Activated gamma-delta T cell treated with anti-CD3 and anti-CD28 coated beads, Interleukin-2, amount 50 U/mL, for 16 hours (primary cell): ENCODE measurements around the gene RPTOR.
A peak's percentile ranks its signal among the peaks of the same experiment; 100 is the strongest.

Experiments
- DNase-seq: peaks from one replicate; pipeline ENCODE4 v3.0.0-alpha.2; 2020; ENCODE audit warnings: low read depth

The RPTOR gene

GRCh38 chr17:80894439-80894721 is 349.7 kb downstream of the RPTOR start:
- DNase-seq, result no peak

- no peak for DNase-seq
These were observed 350.1 kb downstream of the RPTOR start for GRCh38 chr17:80894726-80895125.

DNA sequence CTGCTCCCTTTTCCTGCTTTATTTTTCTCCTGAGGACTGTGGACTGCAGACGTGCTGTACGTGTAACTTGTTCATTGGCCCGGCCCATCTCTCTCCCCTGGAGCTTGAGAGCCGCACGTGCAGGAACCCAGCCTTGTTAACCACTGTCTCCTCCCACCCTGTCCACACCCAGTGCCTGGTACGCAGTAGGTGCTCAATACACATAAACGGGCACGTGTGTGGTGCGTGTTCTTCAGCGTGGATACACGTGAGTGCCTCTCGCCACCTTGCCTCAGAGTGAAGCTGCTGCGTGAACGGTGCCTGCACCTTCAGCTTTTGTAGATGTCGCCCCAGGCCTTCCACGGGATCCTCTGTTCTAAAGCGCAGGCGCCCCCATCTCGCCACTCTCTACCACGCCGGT is 350.7 kb downstream of the RPTOR start:
- DNase-seq, result no peak

GRCh38 chr17:80898716-80899115 is 354.1 kb downstream of the RPTOR start:
- DNase-seq, result no peak

DNA sequence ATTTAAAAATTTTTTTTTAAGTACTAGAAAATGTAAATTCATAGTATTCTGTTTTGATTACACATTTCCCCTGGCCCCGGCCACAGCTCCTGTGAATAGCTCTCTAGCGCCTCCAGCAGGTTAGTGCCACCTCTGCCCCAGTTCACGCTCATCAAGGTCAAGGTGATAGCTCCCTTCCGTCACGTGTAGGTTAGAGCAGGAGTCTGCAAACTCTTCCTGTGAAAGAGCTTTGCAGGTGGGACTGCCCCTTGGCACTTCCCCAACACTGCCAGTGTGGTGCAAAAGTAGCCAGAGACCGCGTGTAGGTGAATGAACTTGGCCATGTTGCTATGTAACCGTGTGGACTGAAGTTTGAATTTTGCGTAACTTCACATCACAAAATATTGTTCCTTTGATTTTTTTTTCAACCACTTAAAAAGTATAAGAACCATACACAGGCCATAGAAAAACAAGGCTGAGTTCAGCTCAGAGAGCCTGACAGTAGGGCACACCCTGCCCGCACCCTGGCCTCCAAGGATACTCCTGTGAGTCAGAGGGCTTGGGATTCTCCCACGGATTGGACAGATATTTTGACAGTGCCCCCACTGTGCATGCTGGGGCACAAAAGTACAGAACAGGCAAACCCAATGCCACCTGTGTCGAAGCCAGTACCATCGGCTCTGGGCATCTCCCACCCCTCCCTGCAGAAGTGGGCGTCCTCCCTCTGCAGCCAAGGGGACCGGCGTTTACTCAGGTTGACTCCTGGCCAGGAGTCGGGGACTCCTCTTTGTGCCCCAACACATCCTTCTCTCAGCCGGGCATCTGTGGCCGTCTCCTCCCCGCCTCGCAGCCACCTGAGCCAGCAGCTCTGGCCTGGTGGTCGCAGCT is 355.0 kb downstream of the RPTOR start:
- DNase-seq, result peak; percentile 52

GRCh38 chr17:80901319-80901718 is 356.7 kb downstream of the RPTOR start:
- no peak for DNase-seq

DNA sequence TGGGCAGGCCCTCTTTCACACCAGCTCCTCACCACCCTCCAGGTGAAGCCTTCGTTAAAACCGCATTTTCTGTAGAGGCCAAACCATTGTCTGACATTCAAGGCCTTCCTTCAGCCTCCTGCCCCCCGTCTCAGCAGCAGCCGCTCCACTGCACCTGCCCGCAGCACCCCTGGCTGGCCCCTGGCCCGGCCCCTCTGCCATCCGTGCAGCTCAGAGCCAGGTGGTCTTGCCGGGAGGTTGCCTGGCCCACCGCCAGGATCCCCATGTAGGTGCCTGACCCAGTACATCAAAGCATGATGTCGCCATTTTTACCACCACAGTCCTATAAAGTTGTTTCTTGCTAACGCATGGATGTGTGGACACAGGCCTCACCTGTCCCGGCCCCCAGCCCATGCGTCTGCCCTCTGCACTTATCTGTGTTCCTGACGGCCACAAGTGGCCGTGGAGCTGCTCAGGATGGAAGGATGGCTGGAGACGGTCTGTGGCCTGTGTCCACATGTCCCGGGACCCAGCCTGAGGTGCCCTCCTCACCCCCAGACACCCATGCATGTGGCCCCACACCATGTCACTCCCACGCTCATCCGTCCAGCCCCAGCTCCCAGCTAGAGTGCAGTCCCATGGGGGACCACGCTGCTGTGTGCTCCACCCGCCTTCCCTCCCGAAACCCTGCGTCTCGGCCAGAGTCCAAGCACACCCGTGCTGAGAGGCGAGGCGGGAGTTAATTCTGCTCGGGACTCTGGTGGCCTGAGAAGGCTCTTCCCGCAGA is 357.7 kb downstream of the RPTOR start:
- no peak for DNase-seq

DNA sequence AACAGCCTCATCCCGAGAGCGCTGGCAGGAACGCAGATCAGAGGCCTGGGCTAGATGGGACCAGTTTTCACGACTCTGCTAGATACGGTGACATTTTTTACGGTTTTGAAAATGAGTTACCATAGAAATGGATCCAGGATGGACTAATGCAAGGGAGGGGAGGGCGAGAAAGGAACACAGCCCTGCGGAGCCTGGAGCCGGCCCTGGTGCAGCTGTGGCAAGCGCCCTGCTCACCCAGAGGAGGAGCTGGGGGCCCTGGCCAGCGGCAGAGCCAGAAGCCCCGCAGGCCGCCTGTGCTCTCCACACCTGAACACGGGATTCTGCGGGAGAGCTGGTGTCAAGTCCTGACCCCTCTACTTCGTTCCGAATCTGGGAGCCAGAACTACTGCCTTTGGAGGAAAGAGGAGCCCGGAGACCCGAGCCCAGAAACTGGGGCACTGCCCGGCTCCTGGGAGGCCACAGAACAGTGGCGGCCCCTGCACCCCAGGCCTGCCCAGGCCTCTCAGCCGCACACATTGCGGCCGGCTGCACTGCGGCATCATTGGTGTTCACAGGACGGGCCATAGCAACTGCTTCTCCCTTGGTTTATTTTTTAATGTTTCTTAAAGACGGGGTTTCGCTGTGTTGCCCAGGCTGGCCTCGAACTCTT is 358.4 kb downstream of the RPTOR start:
- DNase-seq, result no peak

- DNase-seq, result no peak
These were observed 359.6 kb downstream of the RPTOR start for GRCh38 chr17:80904036-80904753.

- no peak for DNase-seq
These were observed 361.1 kb downstream of the RPTOR start for GRCh38 chr17:80905586-80906230.

DNA sequence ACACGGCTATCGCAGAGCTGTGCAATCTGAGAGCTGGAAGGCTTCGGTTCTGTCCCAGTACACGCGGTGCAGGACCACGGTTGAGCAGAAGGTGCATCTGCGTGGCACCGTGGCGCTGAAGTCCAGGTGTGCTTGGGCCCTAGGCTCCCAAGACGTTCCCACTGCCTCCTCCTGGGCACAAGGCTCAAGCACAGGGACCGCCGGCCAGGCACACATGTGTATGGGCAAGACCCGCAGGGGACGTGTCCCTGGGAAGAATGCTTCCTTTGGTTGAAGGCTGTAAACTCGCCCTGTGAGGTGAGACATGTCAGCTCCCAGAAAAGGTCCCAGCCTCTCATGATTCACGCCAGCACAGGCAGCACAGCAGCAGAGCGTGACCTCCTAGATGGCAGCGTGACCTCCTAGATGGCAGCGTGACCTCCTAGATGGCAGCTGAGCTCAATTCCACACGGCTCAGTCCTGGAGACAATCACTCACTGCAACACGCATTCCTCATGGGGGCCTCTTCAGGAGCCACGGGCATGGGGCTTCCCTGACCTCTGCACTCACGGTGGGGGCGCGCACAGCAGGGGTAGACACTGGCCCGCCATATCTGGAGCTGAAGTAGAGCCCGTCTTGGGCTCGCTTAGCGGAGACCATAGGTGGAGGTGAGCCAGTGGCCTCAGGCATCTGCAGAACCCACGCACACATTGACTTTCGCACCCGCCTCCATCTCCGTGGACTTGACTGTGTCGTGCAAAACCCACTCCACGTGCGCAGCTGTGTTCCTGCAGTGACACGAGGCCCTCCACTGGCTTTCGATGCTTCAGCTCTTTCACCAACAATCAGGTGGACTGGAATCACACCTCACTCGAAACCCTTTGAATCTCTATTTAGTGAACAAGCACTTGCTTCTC is 362.0 kb downstream of the RPTOR start:
- no peak for DNase-seq

GRCh38 chr17:80907281-80907680 is 362.6 kb downstream of the RPTOR start:
- DNase-seq, result no peak

DNA sequence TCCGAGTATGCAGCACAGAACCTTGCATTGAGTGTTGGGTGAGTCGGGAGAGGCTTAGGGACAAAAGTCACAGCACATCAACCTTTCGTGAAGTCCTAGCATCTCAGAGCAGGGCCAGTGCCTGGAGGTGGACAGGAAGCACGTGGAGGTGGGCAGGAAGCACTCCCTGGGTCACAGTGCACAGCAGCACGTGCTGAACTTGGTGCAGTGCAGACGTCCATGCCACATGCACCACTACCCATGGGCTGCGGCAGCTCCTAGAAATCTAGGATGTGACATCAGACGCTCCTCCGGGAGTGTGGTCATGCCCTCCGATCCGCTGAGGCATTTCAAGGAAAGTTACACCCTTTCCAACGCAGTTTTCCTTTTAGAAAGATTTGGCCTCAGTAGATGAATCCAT is 363.6 kb downstream of the RPTOR start:
- DNase-seq, result no peak

- DNase-seq, result no peak
These were observed 364.1 kb downstream of the RPTOR start for GRCh38 chr17:80908776-80909175.

GRCh38 chr17:80909635-80910034 is 365.0 kb downstream of the RPTOR start:
- no peak for DNase-seq

- DNase-seq, result no peak
These were observed 365.4 kb downstream of the RPTOR start for GRCh38 chr17:80910043-80910442.

DNA sequence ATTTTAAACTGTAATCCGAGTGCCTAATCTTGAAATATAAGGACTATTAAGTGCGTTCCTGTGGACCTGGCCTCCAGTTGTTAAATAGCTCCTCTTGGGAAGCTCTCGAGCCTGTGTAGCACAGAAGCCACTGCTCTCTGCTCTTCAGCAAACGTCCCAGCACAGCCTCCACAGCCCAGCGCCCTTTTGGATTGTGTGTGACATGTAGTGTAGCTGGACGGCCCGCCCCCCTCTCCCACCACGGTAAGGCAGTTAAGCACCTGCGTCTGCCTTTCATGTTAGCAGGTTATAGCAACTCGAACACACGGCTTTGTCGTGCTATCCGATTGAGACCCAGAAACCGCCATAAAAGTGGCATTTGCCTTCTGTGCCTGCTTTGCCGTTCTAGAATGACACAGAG is 367.8 kb downstream of the RPTOR start:
- no peak for DNase-seq

GRCh38 chr17:80913928-80914821 is 369.5 kb downstream of the RPTOR start:
- DNase-seq, result no peak

DNA sequence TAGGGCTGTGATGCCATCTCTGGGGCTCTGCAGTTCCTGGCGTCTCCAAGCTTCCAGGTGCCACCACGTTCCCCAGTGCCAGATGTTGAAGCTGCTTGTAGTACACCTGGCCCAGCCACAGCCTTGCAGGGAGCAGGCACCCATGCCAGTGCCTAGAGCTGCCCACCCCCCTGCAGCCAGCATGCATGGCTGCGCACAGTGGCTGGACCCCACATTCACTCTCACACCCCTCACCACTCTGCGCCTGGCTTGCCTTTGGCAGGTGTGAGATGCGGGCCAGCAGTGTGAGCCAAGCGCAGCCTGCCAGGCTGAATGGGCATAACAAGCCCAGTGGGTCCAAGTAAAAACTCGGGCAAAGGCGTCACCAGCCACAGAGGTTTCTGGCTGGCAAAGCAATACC is 371.6 kb downstream of the RPTOR start:
- no peak for DNase-seq
